ENCODE measurements around the gene TNK1.
A peak's percentile ranks its signal among the peaks of the same experiment; 100 is the strongest.

TNK1 gene

GRCh38 chr17:7393613-7394451 lies 12.9 kb downstream of the TNK1 start:
- Histone ChIP-seq H3K4me3 (ENCODE audit: low read depth, low read length) (peak overlapping the region; percentile 63), H3K27me3 (no peaks in the 10 kb centered on the region), H3K9me3 (no peaks in the 10 kb centered on the region), H3K4me1 (no peaks in the 10 kb centered on the region), H3K36me3 (no peaks in the 10 kb centered on the region)
- TF ChIP-seq CTCF (IDR thresholded peaks at IDR 0.05; ENCODE audit: low read depth, low read length) = no peak
- DNase-seq = no peak

GRCh38 chr17:7394452-7395191 lies 13.7 kb downstream of the TNK1 start, which contains the start of gene PLSCR3:
Gene PLSCR3, minus strand, starts transcription at chr17:7394525. Its CDS starts 415 bp downstream, at chr17:7394110.
- TF ChIP-seq CTCF (IDR thresholded peaks at IDR 0.05; ENCODE audit: low read depth, low read length) = peak; percentile 29
- peak; percentile 86 for DNase-seq
- Histone ChIP-seq H3K4me1 (no peaks in the 10 kb centered on the region), H3K27me3 (no peaks in the 10 kb centered on the region), H3K4me3 (ENCODE audit: low read depth, low read length) (peak within 1 kb of the TSS; percentile 63), H3K9me3 (no peaks in the 10 kb centered on the region), H3K36me3 (no peaks in the 10 kb centered on the region)

GRCh38 chr17:7396147-7396546 lies 15.3 kb downstream of the TNK1 start:
- Histone ChIP-seq H3K36me3 (no peaks in the 10 kb centered on the region), H3K9me3 (no peaks in the 10 kb centered on the region), H3K4me3 (ENCODE audit: low read depth, low read length) (no peak overlapping the region), H3K4me1 (no peaks in the 10 kb centered on the region), H3K27me3 (no peaks in the 10 kb centered on the region)
- no peak for DNase-seq
- no peak for TF ChIP-seq CTCF (IDR thresholded peaks at IDR 0.05; ENCODE audit: low read depth, low read length)

- Histone ChIP-seq H3K27me3 (no peaks in the 10 kb centered on the region), H3K4me1 (no peaks in the 10 kb centered on the region), H3K4me3 (ENCODE audit: low read depth, low read length) (no peak overlapping the region), H3K36me3 (no peaks in the 10 kb centered on the region), H3K9me3 (no peaks in the 10 kb centered on the region)
- TF ChIP-seq CTCF (IDR thresholded peaks at IDR 0.05; ENCODE audit: low read depth, low read length) = no peak
- DNase-seq = no peak
Observed at GRCh38 chr17:7398612-7399011, 17.7 kb downstream of the TNK1 start.

GRCh38 chr17:7403043-7403726 lies 22.3 kb downstream of the TNK1 start:
- peak; percentile 61 for DNase-seq
- Histone ChIP-seq H3K4me3 (ENCODE audit: low read depth, low read length) (peak overlapping the region; percentile 65), H3K9me3 (no peaks in the 10 kb centered on the region), H3K4me1 (no peaks in the 10 kb centered on the region), H3K27me3 (no peaks in the 10 kb centered on the region), H3K36me3 (no peaks in the 10 kb centered on the region)
- no peak for TF ChIP-seq CTCF (IDR thresholded peaks at IDR 0.05; ENCODE audit: low read depth, low read length)
